Brain microvascular endothelial cell (primary cell): ENCODE data around the gene CYP4F12.

Experiments used
- DNase-seq: peaks from one replicate; pipeline ENCODE4 v3.0.0-alpha.2; 2020
- H3K27ac ChIP-seq: fragments of 250-450 bp; sonication (Bioruptor Pico); 2 replicates; pipeline ENCODE4 v1.5.1; 2020; ENCODE audit warnings: mild to moderate bottlenecking, moderate library complexity
- H3K27me3 ChIP-seq: fragments of 250-450 bp; sonication (Bioruptor Pico); replicated peaks from 2 replicates; pipeline ENCODE4 v1.5.1; 2020; ENCODE audit warnings: mild to moderate bottlenecking
- H3K36me3 ChIP-seq: fragments of 250-450 bp; sonication (Bioruptor Pico); replicated peaks from 2 replicates; pipeline ENCODE4 v1.5.1; 2020; ENCODE audit warnings: mild to moderate bottlenecking
- H3K4me3 ChIP-seq: 2 replicates; pipeline ENCODE4 v1.5.1; 2011; ENCODE audit warnings: low read depth, mild to moderate bottlenecking, control low read depth, low read length, moderate library complexity
- CTCF ChIP-seq: IDR thresholded peaks from 2 replicates; pipeline ENCODE4 v1.5.1; 2011; ENCODE audit warnings: low read depth, mild to moderate bottlenecking, moderate library complexity, low read length, control low read depth, inconsistent platforms; ENCODE audit errors: missing control alignments
- in situ Hi-C: cut with HindIII; loops from 2 replicates; pipeline ENCODE4 v1.10.0; 2017; ENCODE audit warnings: low sequenced_read_pairs, low pct_ligation_motif_present

The CYP4F12 gene

GRCh38 chr19:15702534-15702930 is 29.6 kb downstream of the CYP4F12 start:
- no peak for DNase-seq
- no peak overlapping the region for H3K4me3 ChIP-seq
- in situ Hi-C loops, result no loop called here
- no peaks in the 10 kb centered on the region for H3K27me3 ChIP-seq
- TF ChIP-seq CTCF, result no peak
- H3K27ac ChIP-seq, result no peak overlapping the region
- no peaks in the 10 kb centered on the region for H3K36me3 ChIP-seq

GRCh38 chr19:15714638-15715037 is 41.8 kb downstream of the CYP4F12 start:
- Histone ChIP-seq H3K4me3 (no peak overlapping the region), H3K27ac (no peak overlapping the region), H3K27me3 (no peaks in the 10 kb centered on the region), H3K36me3 (no peaks in the 10 kb centered on the region)
- in situ Hi-C loops, result no loop called here
- no peak for DNase-seq
- no peak for TF ChIP-seq CTCF

GRCh38 chr19:15715642-15716041 is 42.8 kb downstream of the CYP4F12 start:
- Histone ChIP-seq H3K4me3 (no peak overlapping the region), H3K36me3 (no peaks in the 10 kb centered on the region), H3K27ac (no peak overlapping the region), H3K27me3 (no peaks in the 10 kb centered on the region)
- in situ Hi-C loops, result no loop called here
- DNase-seq, result no peak
- no peak for TF ChIP-seq CTCF

GRCh38 chr19:15717809-15718208 is 44.9 kb downstream of the CYP4F12 start:
- DNase-seq, result no peak
- in situ Hi-C loops, result no loop called here
- H3K27me3 ChIP-seq, result no peaks in the 10 kb centered on the region

GRCh38 chr19:15721268-15721667 is 48.4 kb downstream of the CYP4F12 start:
- no peak for DNase-seq
- in situ Hi-C loops, result no loop called here

More at GRCh38 chr19:15717809-15718208, 44.9 kb downstream of the CYP4F12 start:
- Histone ChIP-seq H3K27ac (no peak overlapping the region), H3K36me3 (no peaks in the 10 kb centered on the region), H3K4me3 (no peak overlapping the region)
- TF ChIP-seq CTCF, result no peak

More at GRCh38 chr19:15721268-15721667, 48.4 kb downstream of the CYP4F12 start:
- no peak overlapping the region for H3K4me3 ChIP-seq
- no peaks in the 10 kb centered on the region for H3K36me3 ChIP-seq
- H3K27ac ChIP-seq, result no peak overlapping the region
- H3K27me3 ChIP-seq, result no peaks in the 10 kb centered on the region
- no peak for TF ChIP-seq CTCF
